DOHH2 (cell line): ENCODE results near the gene IPO9.

Source experiments
- EZH2phosphoT487 ChIP-seq: fragments of 200-600 bp; sonication (generic); IDR thresholded peaks from 2 replicates; pipeline ENCODE4 v1.6.1; 2017; ENCODE audit warnings: borderline replicate concordance, mild to moderate bottlenecking, antibody characterized with exemption, low read length, moderate library complexity, mixed read lengths
- TF ChIP-seq, protein P1 (sequence below): fragments of 200-600 bp; sonication (generic); IDR thresholded peaks from one replicate; pipeline ENCODE4 v1.5.1; 2014; ENCODE audit warnings: antibody characterized with exemption, mild to moderate bottlenecking, low read depth, low read length; ENCODE audit not compliant: poor library complexity, severe bottlenecking

GRCh38 chr1:201800246-201800645 lies 28.7 kb upstream of the IPO9 start:
- TF ChIP-seq, protein P1, sequence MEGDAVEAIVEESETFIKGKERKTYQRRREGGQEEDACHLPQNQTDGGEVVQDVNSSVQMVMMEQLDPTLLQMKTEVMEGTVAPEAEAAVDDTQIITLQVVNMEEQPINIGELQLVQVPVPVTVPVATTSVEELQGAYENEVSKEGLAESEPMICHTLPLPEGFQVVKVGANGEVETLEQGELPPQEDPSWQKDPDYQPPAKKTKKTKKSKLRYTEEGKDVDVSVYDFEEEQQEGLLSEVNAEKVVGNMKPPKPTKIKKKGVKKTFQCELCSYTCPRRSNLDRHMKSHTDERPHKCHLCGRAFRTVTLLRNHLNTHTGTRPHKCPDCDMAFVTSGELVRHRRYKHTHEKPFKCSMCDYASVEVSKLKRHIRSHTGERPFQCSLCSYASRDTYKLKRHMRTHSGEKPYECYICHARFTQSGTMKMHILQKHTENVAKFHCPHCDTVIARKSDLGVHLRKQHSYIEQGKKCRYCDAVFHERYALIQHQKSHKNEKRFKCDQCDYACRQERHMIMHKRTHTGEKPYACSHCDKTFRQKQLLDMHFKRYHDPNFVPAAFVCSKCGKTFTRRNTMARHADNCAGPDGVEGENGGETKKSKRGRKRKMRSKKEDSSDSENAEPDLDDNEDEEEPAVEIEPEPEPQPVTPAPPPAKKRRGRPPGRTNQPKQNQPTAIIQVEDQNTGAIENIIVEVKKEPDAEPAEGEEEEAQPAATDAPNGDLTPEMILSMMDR: no peak
- no peak for TF ChIP-seq EZH2phosphoT487
